Hematopoietic multipotent progenitor cell treated with erythropoietin and hydrocortisone succinate and interleukin-3 and kit ligand, for 6 days (in vitro differentiated cells): ENCODE data around the gene GFAP.
"Not testable (repeated sequence)": the region's sequence is repeated elsewhere in the genome, so short reads cannot be mapped to it uniquely, and the experiment has no call there.

Source experiments
- DNase-seq: peaks from one replicate; pipeline ENCODE4 v3.0.0-alpha.2; 2015

Gene GFAP

GRCh38 chr17:44915321-44915726 lies at the start of gene GFAP:
Gene GFAP, minus strand, starts transcription at chr17:44915500. Its CDS starts 14 bp downstream, at chr17:44915486.
- DNase-seq: no peak

GRCh38 chr17:44961921-44962350 lies 46.6 kb upstream of the GFAP start:
- no peak for DNase-seq

- no peak for DNase-seq
Measured at GRCh38 chr17:44960691-44961090, 45.4 kb upstream of the GFAP start.

- DNase-seq: no peak
Measured at GRCh38 chr17:44959821-44960531, 44.7 kb upstream of the GFAP start.

- DNase-seq: no peak
Measured at GRCh38 chr17:44956998-44957981, 42.0 kb upstream of the GFAP start.

- DNase-seq: no peak
Measured at GRCh38 chr17:44955674-44956425, 40.5 kb upstream of the GFAP start.

GRCh38 chr17:44952946-44953475 lies 37.7 kb upstream of the GFAP start:
- DNase-seq: no peak

GRCh38 chr17:44948315-44948795 lies 33.1 kb upstream of the GFAP start:
- no peak for DNase-seq

GRCh38 chr17:44947461-44948314 lies 32.4 kb upstream of the GFAP start, which contains the start of gene KIF18B:
Gene KIF18B, minus strand, starts transcription at chr17:44947773. Its CDS starts 11,429 bp downstream, at chr17:44936344.
- peak; percentile 99 for DNase-seq

- not testable (repeated sequence) for DNase-seq
Measured at GRCh38 chr17:44945652-44946051, 30.4 kb upstream of the GFAP start.

- no peak for DNase-seq
Measured at GRCh38 chr17:44942456-44942855, 27.2 kb upstream of the GFAP start.

- no peak for DNase-seq
Measured at GRCh38 chr17:44941712-44942331, 26.5 kb upstream of the GFAP start.

- DNase-seq: no peak
Measured at GRCh38 chr17:44940768-44941167, 25.5 kb upstream of the GFAP start.

- DNase-seq: no peak
Measured at GRCh38 chr17:44940317-44940716, 25.0 kb upstream of the GFAP start.

- no peak for DNase-seq
Measured at GRCh38 chr17:44935116-44935515, 19.8 kb upstream of the GFAP start.

- DNase-seq: no peak
Measured at GRCh38 chr17:44934745-44935105, 19.4 kb upstream of the GFAP start.

- no peak for DNase-seq
Measured at GRCh38 chr17:44933824-44934744, 18.8 kb upstream of the GFAP start.

- no peak for DNase-seq
Measured at GRCh38 chr17:44932787-44933097, 17.4 kb upstream of the GFAP start.

GRCh38 chr17:44932096-44932786 lies 16.9 kb upstream of the GFAP start:
- DNase-seq: no peak

GRCh38 chr17:44931376-44931775 lies 16.1 kb upstream of the GFAP start:
- no peak for DNase-seq
